ENCODE data around the gene MTM1.
A peak's percentile ranks its signal among the peaks of the same experiment; 100 is the strongest.

MTM1 gene

GRCh38 chrX:150568320-150569154 lies at the start of gene MTM1:
TSS of gene MTM1 (plus strand) at chrX:150568621. CDS start at chrX:150592615, 23,994 bp downstream.
- in situ Hi-C loops (cut with HindIII; ENCODE audit: low pct_unique_long_range_greater_than_20kb, low sequenced_read_pairs): no loop called here
- no peak for TF ChIP-seq JUND (IDR thresholded peaks at IDR 0.05; ENCODE audit: low read depth)
- DNase-seq (ENCODE audit: low read depth in 1 of 2, low spot score in 1 of 2): peak; percentile 75 to 93

- no peak for TF ChIP-seq JUND (IDR thresholded peaks at IDR 0.05; ENCODE audit: low read depth)
- in situ Hi-C loops (cut with HindIII; ENCODE audit: low pct_unique_long_range_greater_than_20kb, low sequenced_read_pairs): no loop called here
- DNase-seq (ENCODE audit: low read depth in 1 of 2, low spot score in 1 of 2): no peak
Observed at GRCh38 chrX:150522494-150522893, 45.9 kb upstream of the MTM1 start.

DNA sequence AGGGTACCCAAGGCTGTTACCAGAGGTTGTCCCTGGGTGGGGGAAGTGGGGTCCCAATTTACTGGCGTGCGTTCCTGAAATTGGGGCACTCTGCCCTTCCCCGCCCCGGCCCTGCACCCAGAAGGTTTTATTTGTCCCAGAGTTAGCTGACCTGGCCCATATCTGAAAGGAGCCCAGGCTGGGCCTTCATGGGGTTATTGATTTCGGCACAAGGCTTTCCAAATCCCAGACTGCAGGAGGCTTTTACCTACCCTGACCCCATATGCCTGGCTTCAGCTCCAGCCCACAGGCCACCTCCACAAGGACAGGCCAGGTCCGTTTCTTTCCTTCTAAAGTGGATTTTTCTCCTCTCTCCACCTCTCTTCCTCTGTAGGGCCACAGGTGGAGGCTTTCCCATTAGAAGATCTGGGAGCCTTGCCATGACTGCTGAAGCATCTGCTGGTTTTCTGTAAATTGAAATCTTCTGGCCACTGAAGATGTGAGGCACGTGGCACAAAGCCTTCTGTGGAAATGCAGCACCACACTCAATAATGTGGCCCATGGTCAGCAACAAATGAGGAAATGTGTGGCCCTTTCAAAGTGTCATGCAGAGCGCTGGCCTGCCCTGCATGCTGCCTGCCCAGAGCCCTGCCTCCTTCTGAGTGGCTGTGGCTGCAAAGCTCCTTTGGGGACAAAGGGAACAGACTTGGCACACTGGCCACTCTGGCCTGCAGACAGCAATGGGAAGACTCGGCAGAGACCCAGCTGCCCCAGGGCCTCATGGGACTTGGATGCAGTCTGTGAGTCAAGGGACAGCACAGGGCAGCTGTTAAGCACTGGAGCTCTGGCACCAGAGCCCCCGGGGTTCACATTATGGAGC lies 43.1 kb upstream of the MTM1 start:
- in situ Hi-C loops (cut with HindIII; ENCODE audit: low pct_unique_long_range_greater_than_20kb, low sequenced_read_pairs): no loop called here
- DNase-seq (ENCODE audit: low read depth in 1 of 2, low spot score in 1 of 2): no peak

GRCh38 chrX:150526692-150527091 lies 41.7 kb upstream of the MTM1 start:
- in situ Hi-C loops (cut with HindIII; ENCODE audit: low pct_unique_long_range_greater_than_20kb, low sequenced_read_pairs): no loop called here
- DNase-seq (ENCODE audit: low read depth in 1 of 2, low spot score in 1 of 2): no peak
- no peak for TF ChIP-seq JUND (IDR thresholded peaks at IDR 0.05; ENCODE audit: low read depth)

More for the DNA sequence above, 43.1 kb upstream of the MTM1 start:
- no peak for TF ChIP-seq JUND (IDR thresholded peaks at IDR 0.05; ENCODE audit: low read depth)

GRCh38 chrX:150527108-150527507 lies 41.3 kb upstream of the MTM1 start:
- in situ Hi-C loops (cut with HindIII; ENCODE audit: low pct_unique_long_range_greater_than_20kb, low sequenced_read_pairs): no loop called here
- TF ChIP-seq JUND (IDR thresholded peaks at IDR 0.05; ENCODE audit: low read depth): no peak
- no peak for DNase-seq (ENCODE audit: low read depth in 1 of 2, low spot score in 1 of 2)

DNA sequence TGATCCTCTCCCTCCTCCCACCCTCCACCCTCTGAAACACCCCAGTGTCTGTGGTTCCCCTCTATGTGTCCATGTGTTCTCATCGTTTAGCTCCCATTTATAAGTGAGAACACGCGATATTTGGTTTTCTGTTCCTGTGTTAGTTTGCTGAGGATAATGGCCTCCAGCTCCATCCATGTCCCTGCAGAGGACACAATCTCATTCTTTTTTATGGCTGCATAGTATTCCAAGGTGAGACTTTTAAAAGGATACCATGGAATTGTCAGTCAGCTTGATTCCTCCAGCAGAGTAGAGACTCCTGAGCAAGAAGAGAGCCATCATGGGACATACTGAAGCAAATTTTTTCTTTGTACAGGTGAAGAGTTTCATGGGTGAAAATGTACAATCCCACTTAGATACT lies 38.8 kb upstream of the MTM1 start:
- TF ChIP-seq JUND (IDR thresholded peaks at IDR 0.05; ENCODE audit: low read depth): no peak
- DNase-seq (ENCODE audit: low read depth in 1 of 2, low spot score in 1 of 2): no peak
- in situ Hi-C loops (cut with HindIII; ENCODE audit: low pct_unique_long_range_greater_than_20kb, low sequenced_read_pairs): no loop called here

- no peak for TF ChIP-seq JUND (IDR thresholded peaks at IDR 0.05; ENCODE audit: low read depth)
- in situ Hi-C loops (cut with HindIII; ENCODE audit: low pct_unique_long_range_greater_than_20kb, low sequenced_read_pairs): no loop called here
- no peak for DNase-seq (ENCODE audit: low read depth in 1 of 2, low spot score in 1 of 2)
Observed at GRCh38 chrX:150530821-150531220, 37.6 kb upstream of the MTM1 start.

DNA sequence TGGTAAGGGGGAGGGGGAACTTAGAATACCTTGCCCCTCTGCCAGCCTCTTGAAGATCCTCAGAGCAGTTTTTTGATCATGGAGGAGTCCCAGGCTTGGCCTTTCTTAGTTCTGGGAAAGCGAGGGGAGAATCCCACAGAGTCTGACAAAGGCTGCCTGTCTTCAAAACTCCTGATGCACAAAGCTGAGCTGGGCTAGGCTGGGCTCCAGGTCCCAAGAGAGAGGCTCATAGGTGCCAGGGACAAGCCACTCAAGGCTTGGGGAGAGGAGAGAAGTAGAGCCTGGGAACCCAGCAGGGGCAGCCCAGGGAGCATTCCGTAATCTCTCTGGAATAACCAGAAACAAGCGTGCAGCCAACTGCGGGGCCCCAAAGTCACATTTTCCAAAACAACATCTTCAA lies 37.0 kb upstream of the MTM1 start:
- DNase-seq (ENCODE audit: low read depth in 1 of 2, low spot score in 1 of 2): no peak
- in situ Hi-C loops (cut with HindIII; ENCODE audit: low pct_unique_long_range_greater_than_20kb, low sequenced_read_pairs): no loop called here
- no peak for TF ChIP-seq JUND (IDR thresholded peaks at IDR 0.05; ENCODE audit: low read depth)

DNA sequence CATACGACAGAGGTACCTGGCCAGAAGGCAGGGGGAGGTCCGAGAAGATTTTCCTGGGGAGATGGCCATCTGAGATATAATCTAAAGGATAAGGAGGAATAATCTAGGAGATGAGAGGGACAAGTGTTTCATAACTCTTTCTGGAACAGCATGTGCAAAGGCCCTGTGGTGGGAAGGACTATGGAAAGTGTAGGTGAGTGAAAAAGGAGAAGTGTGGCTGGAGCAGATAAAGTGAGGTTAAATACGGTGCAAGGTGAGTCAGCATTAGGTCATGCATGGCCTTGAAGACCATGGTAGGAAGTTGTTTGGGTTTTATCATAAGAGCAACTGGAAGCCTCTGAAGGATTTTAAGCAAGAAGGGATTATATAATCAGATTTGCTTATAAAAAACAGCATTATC lies 34.6 kb upstream of the MTM1 start:
- no peak for DNase-seq (ENCODE audit: low read depth in 1 of 2, low spot score in 1 of 2)
- in situ Hi-C loops (cut with HindIII; ENCODE audit: low pct_unique_long_range_greater_than_20kb, low sequenced_read_pairs): no loop called here
- TF ChIP-seq JUND (IDR thresholded peaks at IDR 0.05; ENCODE audit: low read depth): no peak

DNA sequence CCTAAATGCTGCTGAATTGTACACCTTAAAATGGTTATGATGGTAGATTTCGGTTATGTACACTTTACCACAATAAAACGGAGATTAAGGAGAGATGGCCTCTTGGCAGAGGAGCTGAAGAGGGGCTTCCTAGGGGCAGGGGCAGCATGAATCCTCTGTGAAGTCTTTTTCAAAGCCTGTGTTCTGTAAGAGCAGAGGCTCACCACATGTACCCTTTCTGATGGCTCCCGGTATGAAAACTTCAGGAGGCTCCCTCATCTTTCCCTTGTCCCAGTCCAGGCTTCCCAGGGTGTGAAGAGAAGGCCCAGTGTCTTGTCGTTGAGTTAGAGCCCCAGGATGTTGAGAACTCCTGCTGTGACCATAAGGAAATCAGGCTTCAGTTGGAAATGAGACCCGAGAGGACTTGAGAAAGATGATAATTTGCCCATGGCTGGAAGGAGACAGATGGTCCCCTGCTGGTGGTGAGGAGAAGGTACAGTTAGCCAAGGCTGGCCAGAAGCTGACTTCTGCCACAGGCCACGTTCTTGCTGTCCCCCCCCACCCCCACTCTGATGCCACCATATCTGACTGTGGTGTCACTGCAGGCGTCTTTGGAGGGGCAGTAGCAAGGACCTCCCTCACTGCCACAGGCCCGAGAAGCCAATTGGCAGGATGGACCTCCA lies 31.8 kb upstream of the MTM1 start:
- no peak for DNase-seq (ENCODE audit: low read depth in 1 of 2, low spot score in 1 of 2)
- in situ Hi-C loops (cut with HindIII; ENCODE audit: low pct_unique_long_range_greater_than_20kb, low sequenced_read_pairs): no loop called here

GRCh38 chrX:150537851-150538250 lies 30.6 kb upstream of the MTM1 start:
- in situ Hi-C loops (cut with HindIII; ENCODE audit: low pct_unique_long_range_greater_than_20kb, low sequenced_read_pairs): no loop called here
- TF ChIP-seq JUND (IDR thresholded peaks at IDR 0.05; ENCODE audit: low read depth): no peak
- no peak for DNase-seq (ENCODE audit: low read depth in 1 of 2, low spot score in 1 of 2)

More for the DNA sequence above, 31.8 kb upstream of the MTM1 start:
- TF ChIP-seq JUND (IDR thresholded peaks at IDR 0.05; ENCODE audit: low read depth): no peak

GRCh38 chrX:150540965-150541364 lies 27.5 kb upstream of the MTM1 start:
- TF ChIP-seq JUND (IDR thresholded peaks at IDR 0.05; ENCODE audit: low read depth): no peak
- DNase-seq (ENCODE audit: low read depth in 1 of 2, low spot score in 1 of 2): no peak
- in situ Hi-C loops (cut with HindIII; ENCODE audit: low pct_unique_long_range_greater_than_20kb, low sequenced_read_pairs): no loop called here
